Measurements from ENCODE around the gene UBE2G2. TPM values are rescaled to one million over a fixed set of nuclear protein-coding genes. Genes with fewer than 3 reads are reported as not detected.

Gene UBE2G2
- total RNA-seq, 1 experiment from 2014 or later = 159 TPM

- H3K36me3 ChIP-seq (ENCODE audit: low read depth, low read length) = peaks cover 16% of the 10 kb centered on the region; the same call in 1 of the 2 replicates
- no peak overlapping the region for H3K4me3 ChIP-seq (ENCODE audit: low read length)
- H3K79me2 ChIP-seq (ENCODE audit: low read length) = no peaks in the 10 kb centered on the region
- H3K4me2 ChIP-seq (ENCODE audit: low read length) = no peak overlapping the region
- no peak overlapping the region for H3K9ac ChIP-seq (ENCODE audit: low read length)
- H4K20me1 ChIP-seq (ENCODE audit: low read length) = no peaks in the 10 kb centered on the region
- no peak overlapping the region for H2AFZ ChIP-seq (ENCODE audit: low read length)
- intact Hi-C loops (cut with micrococcal nuclease) = no loop called here
- POLR2A ChIA-PET (ENCODE audit: unreplicated experiment) = no interaction called here
- no peak for DNase-seq
- BruUV-seq (replicated peaks) = no TSS peak
- TF ChIP-seq EZH2 (IDR thresholded peaks at IDR 0.05; ENCODE audit: low read length, unreplicated experiment) (no peak), EZH2phosphoT487 (IDR thresholded peaks at IDR 0.05; ENCODE audit: borderline replicate concordance, low read length) (no peak), CTCF (conservative IDR thresholded peaks at IDR 0.05; ENCODE audit: low read depth, low read length) (no peak)
- H3K27me3 ChIP-seq (ENCODE audit: low read length) = no peaks in the 10 kb centered on the region
- H3K9me3 ChIP-seq (ENCODE audit: low read length) = peaks cover 13% of the 10 kb centered on the region; the same call in 1 of the 2 replicates
- H3K4me1 ChIP-seq (ENCODE audit: insufficient read depth, low read length) = peaks cover 12% of the 10 kb centered on the region
- ATAC-seq = no peak
- no peak overlapping the region for H3K27ac ChIP-seq (ENCODE audit: low read length)
- H3K9me2 ChIP-seq (replicated peaks; ENCODE audit: low read length) = no peaks in the 10 kb centered on the region
- no peaks in the 10 kb centered on the region for H3F3A ChIP-seq (ENCODE audit: low read length, unreplicated experiment)
- CTCF ChIA-PET = no interaction called here
These were observed 62.3 kb downstream of the UBE2G2 start for GRCh38 chr21:44739316-44739715.

- Histone ChIP-seq H3K27me3 (ENCODE audit: low read length) (no peaks in the 10 kb centered on the region), H3K27ac (ENCODE audit: low read length) (no peak overlapping the region), H3K79me2 (ENCODE audit: low read length) (no peaks in the 10 kb centered on the region), H3K36me3 (ENCODE audit: low read depth, low read length) (peaks cover 16% of the 10 kb centered on the region; the same call in 1 of the 2 replicates), H2AFZ (ENCODE audit: low read length) (no peak overlapping the region), H4K20me1 (ENCODE audit: low read length) (no peaks in the 10 kb centered on the region), H3K9me3 (ENCODE audit: low read length) (peaks cover 13% of the 10 kb centered on the region; the same call in 1 of the 2 replicates), H3K9me2 (replicated peaks; ENCODE audit: low read length) (no peaks in the 10 kb centered on the region), H3K9ac (ENCODE audit: low read length) (no peak overlapping the region), H3K4me2 (ENCODE audit: low read length) (no peak overlapping the region), H3K4me1 (ENCODE audit: insufficient read depth, low read length) (peaks cover 19% of the 10 kb centered on the region), H3K4me3 (ENCODE audit: low read length) (no peak overlapping the region), H3F3A (ENCODE audit: low read length, unreplicated experiment) (no peaks in the 10 kb centered on the region)
- DNase-seq = no peak
- POLR2A ChIA-PET (ENCODE audit: unreplicated experiment) = no interaction called here
- TF ChIP-seq EZH2phosphoT487 (IDR thresholded peaks at IDR 0.05; ENCODE audit: borderline replicate concordance, low read length) = no peak
- TF ChIP-seq EZH2 (IDR thresholded peaks at IDR 0.05; ENCODE audit: low read length, unreplicated experiment) = no peak
- no peak for TF ChIP-seq CTCF (conservative IDR thresholded peaks at IDR 0.05; ENCODE audit: low read depth, low read length)
- intact Hi-C loops (cut with micrococcal nuclease) = no loop called here
- ATAC-seq = no peak
- BruUV-seq (replicated peaks) = no TSS peak
- CTCF ChIA-PET = no interaction called here
These were observed 63.0 kb downstream of the UBE2G2 start for GRCh38 chr21:44738621-44739020.

GRCh38 chr21:44737706-44738354 lies 63.8 kb downstream of the UBE2G2 start:
- Histone ChIP-seq H3K4me1 (ENCODE audit: insufficient read depth, low read length) (peaks cover 22% of the 10 kb centered on the region), H3K9ac (ENCODE audit: low read length) (no peak overlapping the region), H3K36me3 (ENCODE audit: low read depth, low read length) (peaks cover 16% of the 10 kb centered on the region; the same call in 1 of the 2 replicates), H3K27me3 (ENCODE audit: low read length) (no peaks in the 10 kb centered on the region), H3K27ac (ENCODE audit: low read length) (no peak overlapping the region), H3K4me3 (ENCODE audit: low read length) (no peak overlapping the region), H3K9me2 (replicated peaks; ENCODE audit: low read length) (no peaks in the 10 kb centered on the region), H3F3A (ENCODE audit: low read length, unreplicated experiment) (no peaks in the 10 kb centered on the region), H3K4me2 (ENCODE audit: low read length) (no peak overlapping the region), H2AFZ (ENCODE audit: low read length) (no peak overlapping the region), H3K9me3 (ENCODE audit: low read length) (peaks cover 13% of the 10 kb centered on the region; the same call in 1 of the 2 replicates), H3K79me2 (ENCODE audit: low read length) (no peaks in the 10 kb centered on the region), H4K20me1 (ENCODE audit: low read length) (no peaks in the 10 kb centered on the region)
- no peak for ATAC-seq
- TF ChIP-seq EZH2phosphoT487 (IDR thresholded peaks at IDR 0.05; ENCODE audit: borderline replicate concordance, low read length) = no peak
- TF ChIP-seq EZH2 (IDR thresholded peaks at IDR 0.05; ENCODE audit: low read length, unreplicated experiment) = no peak
- no peak for TF ChIP-seq CTCF (conservative IDR thresholded peaks at IDR 0.05; ENCODE audit: low read depth, low read length)
- intact Hi-C loops (cut with micrococcal nuclease) = no loop called here
- POLR2A ChIA-PET (ENCODE audit: unreplicated experiment) = no interaction called here
- DNase-seq = peak; percentile 14
- no TSS peak for BruUV-seq (replicated peaks)
- CTCF ChIA-PET = interaction anchor here (0.6 kb wide), 1 partner anchor 154 kb away, joined by 5 read pairs; no protein-coding TSS in a partner anchor
